GM13977 (cell line): Measurements from ENCODE around the gene NENF.

Source experiments
- DNase-seq: peaks from one replicate; pipeline ENCODE4 v3.0.0; 2012; ENCODE audit warnings: low spot score
- in situ Hi-C: fragments of 300-500 bp; cut with MboI; formaldehyde crosslinking; loops from one replicate; pipeline ENCODE4 v1.12.0; 2022; ENCODE audit warnings: low sequenced_read_pairs, low pct_unique_long_range_greater_than_20kb, mixed read lengths, inconsistent platforms; ENCODE audit not compliant: unreplicated experiment
- TF ChIP-seq, protein P1 (sequence below): IDR thresholded peaks from 2 replicates; pipeline ENCODE4 v1.5.1; 2012; ENCODE audit warnings: mild to moderate bottlenecking, control low read depth; ENCODE audit not compliant: insufficient read depth; ENCODE audit errors: extremely low read depth, missing control alignments

NENF gene

DNA sequence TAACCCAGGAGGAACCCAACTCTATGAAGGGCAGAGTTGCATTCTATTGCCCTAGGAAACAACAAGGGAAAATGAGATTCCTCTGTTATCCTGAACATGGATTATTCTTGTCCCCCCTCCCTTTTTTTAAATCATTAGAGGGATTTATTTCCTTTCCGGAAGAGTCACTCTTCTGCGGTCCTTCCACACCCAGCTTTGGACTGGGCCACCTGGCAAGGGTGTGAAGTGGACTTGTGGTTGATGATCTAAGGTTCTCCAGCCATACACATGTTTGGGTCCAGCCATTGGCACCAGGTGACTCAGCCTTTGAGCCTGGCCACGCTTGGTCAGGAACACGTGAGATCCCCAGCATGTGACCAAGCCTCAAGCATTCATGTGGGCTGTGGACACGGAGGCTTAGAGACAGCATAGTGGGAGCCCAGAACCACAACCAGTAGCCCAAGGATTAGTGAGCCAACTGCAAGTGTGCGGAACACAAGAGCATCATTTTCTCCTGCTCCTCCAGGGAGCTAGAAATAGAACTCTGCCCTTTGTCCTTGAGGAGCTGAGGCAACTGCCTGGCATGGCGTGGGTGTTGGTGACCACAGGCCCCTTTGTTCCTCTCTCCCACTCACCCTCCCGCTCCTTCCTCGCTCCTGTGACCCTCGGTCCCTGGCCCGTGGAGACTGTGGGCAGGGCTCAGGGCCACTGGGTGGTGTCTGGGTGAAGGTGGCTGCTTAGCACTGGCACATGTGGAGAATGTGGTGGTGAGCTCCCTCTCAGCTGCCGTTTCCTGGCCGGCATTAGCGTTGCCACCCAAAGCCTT is 50.1 kb downstream of the NENF start:
- no peak for DNase-seq
- TF ChIP-seq, protein P1, sequence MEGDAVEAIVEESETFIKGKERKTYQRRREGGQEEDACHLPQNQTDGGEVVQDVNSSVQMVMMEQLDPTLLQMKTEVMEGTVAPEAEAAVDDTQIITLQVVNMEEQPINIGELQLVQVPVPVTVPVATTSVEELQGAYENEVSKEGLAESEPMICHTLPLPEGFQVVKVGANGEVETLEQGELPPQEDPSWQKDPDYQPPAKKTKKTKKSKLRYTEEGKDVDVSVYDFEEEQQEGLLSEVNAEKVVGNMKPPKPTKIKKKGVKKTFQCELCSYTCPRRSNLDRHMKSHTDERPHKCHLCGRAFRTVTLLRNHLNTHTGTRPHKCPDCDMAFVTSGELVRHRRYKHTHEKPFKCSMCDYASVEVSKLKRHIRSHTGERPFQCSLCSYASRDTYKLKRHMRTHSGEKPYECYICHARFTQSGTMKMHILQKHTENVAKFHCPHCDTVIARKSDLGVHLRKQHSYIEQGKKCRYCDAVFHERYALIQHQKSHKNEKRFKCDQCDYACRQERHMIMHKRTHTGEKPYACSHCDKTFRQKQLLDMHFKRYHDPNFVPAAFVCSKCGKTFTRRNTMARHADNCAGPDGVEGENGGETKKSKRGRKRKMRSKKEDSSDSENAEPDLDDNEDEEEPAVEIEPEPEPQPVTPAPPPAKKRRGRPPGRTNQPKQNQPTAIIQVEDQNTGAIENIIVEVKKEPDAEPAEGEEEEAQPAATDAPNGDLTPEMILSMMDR = no peak
- in situ Hi-C loops = no loop called here

DNA sequence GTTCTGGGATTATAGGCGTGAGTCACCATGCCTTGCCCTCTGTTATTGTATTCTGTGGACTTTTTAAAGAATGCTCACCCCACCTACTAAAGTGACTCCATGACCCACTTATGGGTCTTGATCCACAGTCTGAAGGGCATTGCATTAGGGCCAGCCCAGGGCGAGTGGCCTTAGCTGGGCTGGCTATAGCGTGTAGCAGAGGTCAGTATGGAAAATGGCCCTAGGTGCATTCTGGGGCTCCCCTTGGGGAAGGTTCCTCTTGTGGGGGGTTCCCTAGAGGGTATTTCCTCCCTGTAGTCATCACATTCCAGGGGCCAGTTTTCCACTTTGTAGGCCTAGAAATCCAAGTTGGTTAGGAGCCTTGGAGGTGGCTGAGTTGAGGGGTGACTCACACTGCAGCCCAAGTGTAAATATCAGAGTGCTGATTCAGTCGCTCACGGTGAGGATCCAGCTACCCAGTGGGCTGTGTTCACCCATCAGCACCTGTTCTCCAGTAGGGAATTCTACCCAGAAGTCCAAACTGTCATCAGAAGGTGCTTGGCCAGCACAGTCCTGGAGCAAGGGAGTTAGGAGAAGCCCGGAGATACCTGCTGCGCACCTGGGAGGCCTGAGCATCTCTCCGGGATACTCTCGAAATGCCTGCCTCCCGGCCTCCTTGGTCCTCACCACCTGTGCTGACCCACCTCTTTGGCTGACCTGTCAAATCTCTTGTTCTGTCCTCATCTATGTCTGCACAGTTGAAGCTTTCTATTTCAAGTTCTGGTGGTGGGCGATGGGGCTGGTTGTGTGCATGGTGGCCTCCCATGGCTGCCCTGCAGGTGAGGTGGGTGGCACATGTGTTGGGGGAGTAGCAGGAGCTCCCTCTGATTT is 52.2 kb downstream of the NENF start:
- TF ChIP-seq, protein P1 = no peak
- in situ Hi-C loops = no loop called here
- no peak for DNase-seq

DNA sequence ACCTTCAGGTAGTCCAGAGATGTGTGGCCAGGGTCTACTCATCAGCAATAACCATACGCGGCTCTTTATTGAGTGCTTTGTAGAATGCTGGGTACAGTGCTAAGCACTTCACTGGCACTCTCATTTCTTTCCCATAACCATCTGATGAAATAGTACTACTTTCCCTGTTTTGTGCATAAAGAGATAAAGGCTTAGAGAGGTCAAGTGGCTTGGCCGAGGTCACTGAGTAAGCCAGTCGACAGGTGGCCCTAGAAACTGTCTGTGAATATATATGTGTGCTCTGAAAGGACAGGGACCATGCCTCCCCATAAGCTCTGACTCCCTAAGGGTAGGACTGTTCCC is 52.8 kb downstream of the NENF start:
- in situ Hi-C loops = no loop called here
- DNase-seq = no peak
- TF ChIP-seq, protein P1 = no peak

DNA sequence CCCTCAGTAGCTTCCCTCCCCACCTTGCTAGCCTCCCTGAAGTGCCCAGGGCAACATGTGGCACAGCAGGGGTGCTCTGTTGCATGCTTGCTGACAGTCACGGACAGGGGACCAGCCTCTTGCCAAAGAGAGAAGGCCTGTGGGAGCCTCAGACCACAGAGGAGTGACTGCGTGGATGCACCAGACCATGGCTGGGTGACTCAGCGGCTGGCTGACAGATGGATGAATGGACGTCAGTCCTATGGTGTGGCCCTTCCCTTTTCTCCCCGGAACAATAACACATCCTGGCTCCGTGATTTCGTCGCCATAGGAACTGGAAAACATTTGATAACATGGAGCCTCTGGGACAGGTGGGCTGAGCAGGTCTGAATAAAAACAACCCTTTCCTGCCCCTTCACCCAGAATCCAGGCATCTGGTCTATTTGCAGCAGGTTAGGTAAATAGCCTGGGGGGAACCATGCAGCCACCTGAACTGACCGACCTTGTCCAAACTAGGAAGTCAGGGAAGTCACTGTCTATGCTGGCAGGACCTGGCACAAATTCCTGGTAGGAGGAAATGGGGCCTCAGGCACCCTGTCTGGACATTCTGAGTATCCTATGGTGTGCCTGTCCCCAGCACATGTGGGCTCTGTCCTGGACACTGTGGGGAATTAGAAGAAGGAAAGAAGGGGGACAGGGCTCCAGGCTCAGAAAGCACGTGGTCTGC is 53.3 kb downstream of the NENF start:
- DNase-seq = no peak
- in situ Hi-C loops = no loop called here
- TF ChIP-seq, protein P1 = no peak

DNA sequence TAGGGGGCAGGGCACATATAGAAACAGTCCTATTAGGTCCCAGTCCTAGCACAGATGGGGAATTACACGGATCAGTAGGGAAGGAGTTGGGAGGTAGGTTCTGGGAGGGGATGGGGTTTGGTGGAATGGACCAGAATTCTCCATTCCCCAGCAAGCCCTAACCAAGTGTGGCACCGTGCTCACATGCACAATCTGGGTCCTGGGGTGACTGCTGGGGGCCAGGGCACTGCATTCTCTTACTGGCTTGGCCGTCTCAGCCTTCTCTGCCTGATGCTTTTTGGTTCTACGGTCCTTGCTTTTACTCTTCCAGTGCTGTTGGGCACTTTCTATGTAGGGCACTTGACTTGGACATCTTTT is 53.9 kb downstream of the NENF start:
- DNase-seq = no peak
- TF ChIP-seq, protein P1 = no peak
- in situ Hi-C loops = no loop called here

DNA sequence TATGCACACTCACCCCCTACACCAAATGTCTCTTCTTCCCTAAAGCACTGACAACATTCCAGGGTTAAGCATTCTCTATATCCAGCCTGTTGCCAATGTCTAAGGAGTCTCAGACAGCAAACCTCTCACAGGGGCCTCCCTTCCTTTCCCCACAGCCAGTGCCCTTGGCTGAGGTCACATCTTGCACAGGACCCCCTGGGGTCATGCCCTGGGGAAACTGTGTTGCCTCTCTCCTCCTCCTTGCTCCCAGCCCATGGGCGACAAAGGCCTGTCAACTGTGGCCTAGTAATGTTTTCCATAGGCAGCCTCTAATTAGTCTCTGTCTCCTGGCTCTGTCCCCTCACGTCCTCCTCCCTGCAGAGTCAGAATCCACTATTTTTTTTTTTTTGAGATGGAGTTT is 54.6 kb downstream of the NENF start:
- in situ Hi-C loops = no loop called here

More for the DNA sequence above, 54.6 kb downstream of the NENF start:
- no peak for DNase-seq
- TF ChIP-seq, protein P1 = no peak
